GM12878 (cell line): Measurements from ENCODE around the gene USF1. TPM values are rescaled to one million over a fixed set of nuclear protein-coding genes. Genes with fewer than 3 reads are reported as not detected.

ENCODE experiments used
- ATAC-seq: fragments of 200-7000 bp; cut with Tn5 transposase; 3 replicates; pipeline ENCODE4 v1.9.1; 2020; ENCODE audit warnings: mild to moderate bottlenecking, moderate library complexity
- BruUV-seq: library from RNA; stranded (reverse); fragments of 400-500 nt; replicated peaks from 2 replicates; lab custom pipeline; 2021; lab: Mats Ljungman, UMichigan
- CTCF ChIA-PET: fragments of 300-600 bp; sonication (Branson Sonifier 250); formaldehyde crosslinking; extraction: SDS; loops from one replicate; lab custom pipeline; 2021; ENCODE audit warnings: inconsistent platforms; lab: Yijun Ruan, JAX
- POLR2A ChIA-PET: fragments of 350-600 bp; formaldehyde crosslinking; extraction: SDS; loops from one replicate; lab custom pipeline; 2021; ENCODE audit warnings: inconsistent platforms; lab: Charles Lee
- RAD21 ChIA-PET: fragments of 300-600 bp; sonication (Branson Sonifier 250); formaldehyde crosslinking; loops from one replicate; lab custom pipeline; 2023; ENCODE audit warnings: antibody characterized with exemption; ENCODE audit not compliant: unreplicated experiment; lab: Charles Lee
- SMC1A ChIA-PET: fragments of 300-600 bp; sonication (Branson Sonifier 250); formaldehyde crosslinking; loops from one replicate; lab custom pipeline; 2023; ENCODE audit not compliant: unreplicated experiment, uncharacterized antibody; lab: Charles Lee
- DNase-seq: peaks from one replicate; pipeline ENCODE4 v3.0.0-alpha.2; 2011; ENCODE audit warnings: low read depth, low spot score
- FAIRE-seq: peaks from 3 replicates; lab custom pipeline; 2011; peaks lifted over from hg19 to GRCh38; lab: Jason Lieb, UNC
- H2AFZ ChIP-seq: 2 replicates; pipeline ENCODE4 v1.6.0; 2011; ENCODE audit warnings: low read depth, low read length, control low read depth; ENCODE audit not compliant: control insufficient read depth
- H3K27ac ChIP-seq: 2 replicates; pipeline ENCODE4 v1.5.1; 2011; ENCODE audit warnings: control low read depth; ENCODE audit not compliant: control insufficient read depth, insufficient read depth
- H3K27me3 ChIP-seq, 2 experiments: replicated peaks in 1 of 2; 2 replicates each; pipeline versions ENCODE4 v1.6.0 to v1.6.1; 2011; ENCODE audit warnings: low read length in 1 of 2; ENCODE audit not compliant: control insufficient read depth in 2 of 2, insufficient read depth in 2 of 2
- H3K36me3 ChIP-seq, 2 experiments: 2 replicates each; pipeline ENCODE4 v1.5.1; 2011; ENCODE audit warnings: low read length in 1 of 2; ENCODE audit not compliant: control insufficient read depth in 2 of 2, insufficient read depth in 2 of 2
- H3K4me1 ChIP-seq: 2 replicates; pipeline ENCODE4 v1.6.1; 2011; ENCODE audit warnings: mild to moderate bottlenecking, low read length, moderate library complexity, mixed read lengths; ENCODE audit not compliant: control insufficient read depth, insufficient read depth
- H3K4me2 ChIP-seq: 2 replicates; pipeline ENCODE4 v1.6.0; 2011; ENCODE audit warnings: control low read depth; ENCODE audit not compliant: control insufficient read depth, insufficient read depth
- H3K4me3 ChIP-seq: fragments of 200-600 bp; sonication (generic); 2 replicates; pipeline ENCODE4 v1.5.1; 2016
- H3K79me2 ChIP-seq: 2 replicates; pipeline ENCODE4 v1.6.0; 2011; ENCODE audit warnings: low read length; ENCODE audit not compliant: control insufficient read depth, insufficient read depth
- H3K9ac ChIP-seq: 2 replicates; pipeline ENCODE4 v1.8.0; 2011; ENCODE audit warnings: low read length, control low read depth, mixed read lengths; ENCODE audit not compliant: control insufficient read depth, insufficient read depth
- H3K9me3 ChIP-seq: replicated peaks from 3 replicates; pipeline ENCODE4 v1.5.1; 2011; ENCODE audit warnings: mild to moderate bottlenecking, low read length; ENCODE audit not compliant: control insufficient read depth, insufficient read depth
- H4K20me1 ChIP-seq: 2 replicates; pipeline ENCODE4 v1.6.0; 2011; ENCODE audit not compliant: control insufficient read depth, insufficient read depth
- ASH2L ChIP-seq: fragments of 300-600, 200-600 bp; sonication (generic); IDR thresholded peaks from 2 replicates; pipeline ENCODE4 v1.6.1; 2017; ENCODE audit warnings: low read depth, mild to moderate bottlenecking, borderline replicate concordance
- CBFB ChIP-seq: IDR thresholded peaks from 2 replicates; pipeline ENCODE4 v1.6.1; 2016; ENCODE audit warnings: antibody characterized with exemption, low read depth
- CREM ChIP-seq: IDR thresholded peaks from 2 replicates; pipeline ENCODE4 v1.6.1; 2014; ENCODE audit warnings: antibody characterized with exemption, low read depth
- CTCF ChIP-seq, 3 experiments: IDR thresholded peaks in 2 of 3; conservative IDR thresholded peaks in 1 of 3; 2 replicates each; pipeline ENCODE4 v1.5.1; 2011; ENCODE audit warnings: low read depth in 3 of 3, low read length in 3 of 3, mild to moderate bottlenecking in 3 of 3, control low read depth in 2 of 3, moderate library complexity in 2 of 3, inconsistent platforms in 1 of 3, mixed read lengths in 1 of 3; ENCODE audit not compliant: control insufficient read depth in 2 of 3, insufficient read depth in 1 of 3; ENCODE audit errors: extremely low read depth in 1 of 3
- EGR1 ChIP-seq, 2 experiments: IDR thresholded peaks; 1 replicate in 1 of 2; 2 replicates in 1 of 2; pipeline ENCODE4 v1.6.1; 2011 to 2012; ENCODE audit warnings: low read depth in 2 of 2, low read length in 2 of 2, borderline replicate concordance in 1 of 2, mild to moderate bottlenecking in 1 of 2, moderate library complexity in 1 of 2
- FOXM1 ChIP-seq: IDR thresholded peaks from 2 replicates; pipeline ENCODE4 v1.6.1; 2012; ENCODE audit warnings: low read depth, mild to moderate bottlenecking, inconsistent platforms, low read length, moderate library complexity
- GATAD2B ChIP-seq: fragments of 450-650 bp; conservative IDR thresholded peaks from 2 replicates; pipeline ENCODE4 v1.6.1; 2017; ENCODE audit warnings: low read depth, mild to moderate bottlenecking, moderate library complexity
- HDGF ChIP-seq: fragments of 450-650 bp; IDR thresholded peaks from 2 replicates; pipeline ENCODE4 v1.6.1; 2016; ENCODE audit warnings: antibody characterized with exemption
- KAT2A ChIP-seq: conservative IDR thresholded peaks from 2 replicates; pipeline ENCODE4 v1.6.1; 2011; ENCODE audit warnings: low read depth, low read length; ENCODE audit not compliant: control insufficient read depth
- MXI1 ChIP-seq: fragments of 150-350 bp; IDR thresholded peaks from 2 replicates; pipeline ENCODE4 v1.6.1; 2011; ENCODE audit warnings: low read depth, mild to moderate bottlenecking, inconsistent platforms, low read length, improper control_type of control experiment
- RAD51 ChIP-seq: fragments of 450-650 bp; IDR thresholded peaks from 2 replicates; pipeline ENCODE4 v1.6.1; 2016; ENCODE audit warnings: moderate library complexity, mild to moderate bottlenecking, inconsistent platforms
- RB1 ChIP-seq: fragments of 450-650 bp; formaldehyde crosslinking; IDR thresholded peaks from 2 replicates; pipeline ENCODE4 v1.6.1; 2017; ENCODE audit warnings: mild to moderate bottlenecking, borderline replicate concordance
- SIN3A ChIP-seq: IDR thresholded peaks from 2 replicates; pipeline ENCODE4 v1.6.1; 2012; ENCODE audit warnings: low read depth, low read length, improper control_type of control experiment
- TCF7 ChIP-seq: IDR thresholded peaks from 2 replicates; pipeline ENCODE4 v1.6.1; 2014; ENCODE audit warnings: antibody characterized with exemption, borderline replicate concordance
- ZBED1 ChIP-seq: IDR thresholded peaks from 2 replicates; pipeline ENCODE4 v1.6.1; 2016; ENCODE audit warnings: borderline replicate concordance
- ZNF687 ChIP-seq: fragments of 450-650 bp; IDR thresholded peaks from 2 replicates; pipeline ENCODE4 v1.6.1; 2017; ENCODE audit warnings: mild to moderate bottlenecking, moderate library complexity
- WGBS: methylation state at CpG from one replicate; pipeline ENCODE4 v1.1.6; 2016; ENCODE audit warnings: low lambda C conversion rate; ENCODE audit not compliant: insufficient replicate concordance, insufficient coverage; ENCODE audit errors: missing lambda C conversion rate; 5-methylcytosine and 5-hydroxymethylcytosine counted together
- in situ Hi-C: fragments of 300-500 bp; cut with MboI; formaldehyde crosslinking; loops from 9 replicates; pipeline ENCODE4 v1.14.3; 2018; ENCODE audit warnings: mixed read lengths
- intact Hi-C: fragments of 100-400 bp; cut with micrococcal nuclease; formaldehyde crosslinking; loops from one replicate; pipeline ENCODE4 v1.14.2; 2022; ENCODE audit not compliant: unreplicated experiment
- polyA plus RNA-seq, 11 experiments: library from polyadenylated mRNA; depleted of rRNA in 4 of 11; unstranded in 6 of 11; stranded (reverse) in 5 of 11; fragments of >200 nt; fragmentation: Nextera tagmentation in 4 of 11; fragmentation: Illumina TruSeq in 1 of 11; extraction: Ambion mirVana in 4 of 11; extraction: Trizol in 1 of 11; gene quantifications; 1 replicate in 1 of 11; 2 replicates in 10 of 11; pipeline versions ENCODE4 v1.2.1 to v1.2.3, GENCODE V29; 2011 to 2016; ENCODE audit warnings: inconsistent platforms in 2 of 11, missing spikeins in 2 of 11, low read depth in 1 of 11
- total RNA-seq, 4 experiments: library from RNA; depleted of rRNA in 3 of 4; stranded (reverse); fragments of >200 nt in 3 of 4; fragmentation: Illumina TruSeq in 1 of 4; extraction: Trizol in 1 of 4; gene quantifications; 2 replicates each; pipeline versions ENCODE4 v1.2.1 to v1.2.3, GENCODE V29; 2013 to 2021
- TF ChIP-seq, protein P1 (sequence below): IDR thresholded peaks from 2 replicates; pipeline ENCODE4 v1.6.1; 2012; ENCODE audit warnings: low read depth, low read length, improper control_type of control experiment

USF1 gene
- total and polyA plus RNA-seq, 10 of the 15 experiments (the other 5 are each of a cell fraction or from before 2014, with no cell fraction given), result 9.4 to 92.1 (median 53.5) TPM

DNA sequence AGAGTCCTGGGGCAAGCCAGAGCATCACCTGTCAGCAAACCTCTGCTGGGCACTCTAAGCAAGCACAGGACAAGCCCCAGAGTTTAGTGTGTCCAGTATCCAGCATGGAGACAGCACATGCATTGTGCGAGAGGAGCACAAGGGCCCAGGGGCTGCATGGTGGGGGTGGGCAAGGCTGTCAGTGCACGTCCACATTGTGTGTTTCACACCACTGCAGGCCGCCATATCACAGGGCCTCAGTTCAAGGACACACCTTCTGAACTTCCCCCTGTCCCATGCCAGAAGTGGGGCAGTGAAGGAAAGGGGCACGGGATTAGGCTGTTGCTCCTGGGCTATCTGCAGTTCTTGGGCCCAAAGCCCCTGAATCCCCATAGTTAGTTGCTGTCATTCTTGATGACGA is 6.2 kb downstream of the USF1 start:
- no peak for DNase-seq
- H2AFZ ChIP-seq, result no peak overlapping the region
- 67% methylated on average over 5 of the region's 5 CpGs for WGBS
- BruUV-seq, result no TSS peak
- H3K4me2 ChIP-seq, result peak overlapping the region; percentile 57
- H3K27ac ChIP-seq, result no peak overlapping the region
- FAIRE-seq, result no peak
- H3K36me3 ChIP-seq, result peaks cover 22 to 34% of the 10 kb centered on the region in 2 experiments
- CTCF ChIA-PET, result interaction anchor here (0.9 to 11.1 kb wide), 9 partner anchors 18 to 101 kb away, joined by 3 to 181 read pairs (median 18); partner anchors contain the start of genes ARHGAP30, F11R and KLHDC9
- H4K20me1 ChIP-seq, result no peaks in the 10 kb centered on the region
- intact Hi-C loops, result no loop called here
- TF ChIP-seq GATAD2B (no peak), TCF7 (no peak), MXI1 (no peak), FOXM1 (no peak), RAD51 (no peak), ASH2L (no peak), HDGF (no peak), CREM (no peak), KAT2A (no peak), ZBED1 (no peak), CTCF (IDR thresholded peaks at IDR 0.05 in 2 of 3, conservative IDR thresholded peaks at IDR 0.05 in 1 of 3; ENCODE audit: control insufficient read depth in 2 of 3, extremely low read depth in 1 of 3, insufficient read depth in 1 of 3, low read depth in 3 of 3, low read length in 3 of 3) (no peak), RB1 (no peak), EGR1 (IDR thresholded peaks at IDR 0.05; ENCODE audit: borderline replicate concordance in 1 of 2, low read depth in 2 of 2, low read length in 2 of 2) (no peak), ZNF687 (no peak), SIN3A (no peak), CBFB (no peak)
- TF ChIP-seq, protein P1, sequence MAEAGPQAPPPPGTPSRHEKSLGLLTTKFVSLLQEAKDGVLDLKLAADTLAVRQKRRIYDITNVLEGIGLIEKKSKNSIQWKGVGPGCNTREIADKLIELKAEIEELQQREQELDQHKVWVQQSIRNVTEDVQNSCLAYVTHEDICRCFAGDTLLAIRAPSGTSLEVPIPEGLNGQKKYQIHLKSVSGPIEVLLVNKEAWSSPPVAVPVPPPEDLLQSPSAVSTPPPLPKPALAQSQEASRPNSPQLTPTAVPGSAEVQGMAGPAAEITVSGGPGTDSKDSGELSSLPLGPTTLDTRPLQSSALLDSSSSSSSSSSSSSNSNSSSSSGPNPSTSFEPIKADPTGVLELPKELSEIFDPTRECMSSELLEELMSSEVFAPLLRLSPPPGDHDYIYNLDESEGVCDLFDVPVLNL, result no peak
- TF ChIP-seq, all 136 proteins: peak for 0
- Histone ChIP-seq H3K4me1 (peaks cover 14% of the 10 kb centered on the region), H3K4me3 (no peak overlapping the region), H3K79me2 (peaks cover 16% of the 10 kb centered on the region), H3K27me3 (no peaks in the 10 kb centered on the region), H3K9me3 (no peaks in the 10 kb centered on the region), H3K9ac (no peak overlapping the region)
- in situ Hi-C loops, result no loop called here
- POLR2A ChIA-PET, result interaction anchor here (0.6 to 2.2 kb wide), 12 partner anchors 18 to 332 kb away, joined by 3 to 21 read pairs (median 4); partner anchors contain the start of genes ARHGAP30 and F11R
- no peak for ATAC-seq
- RAD21 ChIA-PET, result interaction anchor here (1.7 to 4.2 kb wide), 6 partner anchors 14 to 43 kb away, joined by 4 to 22 read pairs (median 13); partner anchors contain the start of genes ARHGAP30 and F11R
- SMC1A ChIA-PET, result interaction anchor here (0.6 to 6.3 kb wide), 9 partner anchors 8 to 116 kb away, joined by 3 to 51 read pairs (median 8); partner anchors contain the start of genes ARHGAP30 and F11R
